Coronary artery (tissue), 2 donors: Measurements from ENCODE around the gene SLC47A2.
"Not testable (repeated sequence)": the region's sequence is repeated elsewhere in the genome, so short reads cannot be mapped to it uniquely, and the experiment has no call there.

ENCODE experiments used
- DNase-seq: peaks from one replicate; pipeline ENCODE4 v3.0.0-alpha.2; 2017; ENCODE audit warnings: low spot score
- H3K27ac ChIP-seq, 2 donors: fragments of 200-600 bp; sonication (generic); one replicate each; pipeline ENCODE4 v1.5.1; 2016 to 2019
- H3K4me3 ChIP-seq: fragments of 200-600 bp; sonication (generic); 2 replicates; pipeline ENCODE4 v1.5.1; 2016; ENCODE audit warnings: mild to moderate bottlenecking, moderate library complexity
- TF ChIP-seq, protein P1 (sequence below): fragments of 200-600 bp; sonication (generic); IDR thresholded peaks from one replicate; pipeline ENCODE4 v1.5.1; 2019; ENCODE audit warnings: antibody characterized with exemption

Gene SLC47A2

DNA sequence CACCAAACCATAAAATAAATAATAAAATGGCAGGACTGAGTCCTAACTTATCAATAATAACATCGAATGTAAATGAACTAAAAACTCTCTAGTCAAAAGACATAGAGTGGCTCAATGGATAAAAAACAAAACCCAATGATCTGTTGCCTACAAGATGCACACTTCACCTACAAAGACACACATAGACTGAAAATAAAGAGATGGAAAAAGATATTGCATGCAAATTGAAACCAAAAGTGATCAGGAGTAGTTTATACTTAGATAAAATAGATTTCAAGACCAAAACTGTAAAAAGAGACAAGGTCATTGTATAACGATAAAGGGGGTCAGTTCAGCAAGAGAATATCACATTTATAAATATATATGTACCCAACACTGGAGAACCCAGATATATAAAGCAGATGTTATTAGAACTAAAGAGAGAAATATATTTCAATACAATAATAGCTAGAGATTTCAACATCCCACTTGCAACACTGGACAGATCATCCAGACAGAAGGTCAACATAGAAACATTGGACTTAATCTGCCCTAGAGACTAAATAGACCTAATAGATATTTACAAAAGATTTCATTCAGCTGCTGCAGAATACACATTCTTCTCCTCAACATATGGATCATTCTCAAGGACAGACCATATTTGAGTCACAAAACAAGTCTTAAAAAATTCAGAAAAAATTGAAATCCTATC, 29.8 kb downstream of the SLC47A2 start:
- H3K27ac ChIP-seq: no peak overlapping the region
- TF ChIP-seq, protein P1, sequence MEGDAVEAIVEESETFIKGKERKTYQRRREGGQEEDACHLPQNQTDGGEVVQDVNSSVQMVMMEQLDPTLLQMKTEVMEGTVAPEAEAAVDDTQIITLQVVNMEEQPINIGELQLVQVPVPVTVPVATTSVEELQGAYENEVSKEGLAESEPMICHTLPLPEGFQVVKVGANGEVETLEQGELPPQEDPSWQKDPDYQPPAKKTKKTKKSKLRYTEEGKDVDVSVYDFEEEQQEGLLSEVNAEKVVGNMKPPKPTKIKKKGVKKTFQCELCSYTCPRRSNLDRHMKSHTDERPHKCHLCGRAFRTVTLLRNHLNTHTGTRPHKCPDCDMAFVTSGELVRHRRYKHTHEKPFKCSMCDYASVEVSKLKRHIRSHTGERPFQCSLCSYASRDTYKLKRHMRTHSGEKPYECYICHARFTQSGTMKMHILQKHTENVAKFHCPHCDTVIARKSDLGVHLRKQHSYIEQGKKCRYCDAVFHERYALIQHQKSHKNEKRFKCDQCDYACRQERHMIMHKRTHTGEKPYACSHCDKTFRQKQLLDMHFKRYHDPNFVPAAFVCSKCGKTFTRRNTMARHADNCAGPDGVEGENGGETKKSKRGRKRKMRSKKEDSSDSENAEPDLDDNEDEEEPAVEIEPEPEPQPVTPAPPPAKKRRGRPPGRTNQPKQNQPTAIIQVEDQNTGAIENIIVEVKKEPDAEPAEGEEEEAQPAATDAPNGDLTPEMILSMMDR: no peak
- no peak overlapping the region for H3K4me3 ChIP-seq
- no peak for DNase-seq

DNA sequence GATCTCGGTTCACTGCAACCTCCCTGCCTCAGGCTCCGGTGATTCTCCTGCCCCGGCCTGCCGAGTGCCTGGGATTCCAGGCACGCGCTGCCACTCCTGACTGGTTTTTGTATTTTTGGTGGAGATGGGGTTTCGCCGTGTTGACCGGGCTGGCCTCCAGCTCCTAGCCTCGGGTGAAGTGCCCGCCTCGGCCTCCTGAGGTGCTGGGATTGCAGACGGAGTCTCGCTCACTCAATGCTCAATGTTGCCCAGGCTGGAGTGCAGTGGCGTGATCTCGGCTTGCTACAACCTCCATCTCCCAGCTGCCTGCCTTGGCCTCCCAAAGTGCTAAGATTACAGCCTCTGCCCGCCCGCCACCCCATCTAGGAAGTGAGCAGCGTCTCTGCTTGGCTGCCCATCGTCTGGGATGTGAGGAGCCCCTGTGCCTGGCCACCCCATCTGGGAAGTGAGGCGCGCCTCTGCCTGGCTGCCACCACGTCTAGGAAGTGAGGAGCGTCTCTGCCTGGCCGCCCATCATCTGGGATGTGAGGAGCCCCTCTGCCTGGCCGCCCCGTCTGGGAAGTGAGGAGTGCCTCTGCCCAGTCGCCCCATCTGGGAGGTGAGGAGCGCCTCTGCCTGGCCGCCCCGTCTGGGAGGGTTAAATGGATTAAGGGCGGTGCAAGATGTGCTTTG, 31.3 kb downstream of the SLC47A2 start:
- not testable (repeated sequence) for H3K27ac ChIP-seq, DNase-seq, H3K4me3 ChIP-seq

DNA sequence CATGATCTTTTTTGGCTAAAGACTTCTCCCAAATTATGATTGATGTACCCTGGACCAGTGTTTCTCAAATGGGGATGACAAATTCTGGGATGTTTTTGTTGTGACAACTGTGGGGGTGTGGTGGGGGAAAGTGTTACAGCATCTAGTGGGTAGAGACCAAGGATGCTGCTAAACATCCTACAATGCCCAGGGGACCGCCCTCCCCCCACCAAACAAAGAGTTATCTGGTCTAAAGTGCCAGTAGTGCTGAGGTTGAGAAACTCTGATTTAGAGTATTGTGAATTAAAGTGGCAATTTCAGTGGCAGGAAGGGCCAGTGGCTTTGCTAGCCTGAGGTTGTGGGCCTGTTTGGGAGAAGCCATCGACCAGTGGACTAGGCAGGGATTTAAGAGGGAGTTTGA, 33.3 kb downstream of the SLC47A2 start:
- no peak for DNase-seq
- Histone ChIP-seq H3K4me3 (no peak overlapping the region), H3K27ac (no peak overlapping the region)
- TF ChIP-seq, protein P1: no peak

DNA sequence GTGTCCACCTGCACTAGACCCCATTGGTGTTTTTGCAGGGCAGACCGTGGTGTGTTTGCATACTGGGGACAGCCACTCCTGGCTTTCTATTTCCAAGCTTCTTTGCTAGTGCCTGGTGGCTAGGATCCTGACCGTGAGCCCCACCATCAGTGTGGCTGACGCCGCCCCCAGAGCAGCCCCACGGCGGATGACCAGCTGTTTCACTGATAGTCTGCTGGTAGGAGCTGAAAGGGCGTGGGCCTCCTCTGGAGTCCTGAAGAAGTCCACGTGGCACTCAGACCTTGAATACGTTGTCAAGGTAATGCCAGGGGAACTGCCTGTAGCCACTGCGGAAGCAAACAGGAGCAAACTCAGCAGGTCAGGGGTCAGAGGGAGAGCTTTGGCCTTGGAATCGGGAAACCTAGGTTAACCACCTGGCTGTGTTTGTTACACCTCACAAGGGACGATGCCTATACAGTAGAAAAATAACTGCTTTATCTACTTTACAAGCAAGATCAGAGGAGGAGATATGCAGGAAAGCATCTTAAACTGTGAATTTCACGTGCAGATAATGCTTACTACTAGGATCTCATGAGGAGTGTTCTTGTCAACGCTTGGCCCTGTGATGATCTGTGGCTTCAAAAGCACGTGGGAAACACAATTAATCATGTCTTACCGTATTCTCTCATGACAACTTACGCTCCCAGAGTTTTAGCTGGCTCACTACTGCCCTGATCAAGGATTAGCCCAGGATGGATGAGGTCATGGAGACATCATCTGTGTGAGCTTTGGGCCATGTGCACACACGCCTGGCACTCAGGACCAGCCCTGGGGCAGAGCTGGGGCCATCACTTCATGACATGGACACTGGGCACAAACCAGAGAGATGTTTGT, 37.6 kb downstream of the SLC47A2 start:
- DNase-seq: no peak
- TF ChIP-seq, protein P1: no peak
- no peak overlapping the region for H3K27ac ChIP-seq
- no peak overlapping the region for H3K4me3 ChIP-seq

DNA sequence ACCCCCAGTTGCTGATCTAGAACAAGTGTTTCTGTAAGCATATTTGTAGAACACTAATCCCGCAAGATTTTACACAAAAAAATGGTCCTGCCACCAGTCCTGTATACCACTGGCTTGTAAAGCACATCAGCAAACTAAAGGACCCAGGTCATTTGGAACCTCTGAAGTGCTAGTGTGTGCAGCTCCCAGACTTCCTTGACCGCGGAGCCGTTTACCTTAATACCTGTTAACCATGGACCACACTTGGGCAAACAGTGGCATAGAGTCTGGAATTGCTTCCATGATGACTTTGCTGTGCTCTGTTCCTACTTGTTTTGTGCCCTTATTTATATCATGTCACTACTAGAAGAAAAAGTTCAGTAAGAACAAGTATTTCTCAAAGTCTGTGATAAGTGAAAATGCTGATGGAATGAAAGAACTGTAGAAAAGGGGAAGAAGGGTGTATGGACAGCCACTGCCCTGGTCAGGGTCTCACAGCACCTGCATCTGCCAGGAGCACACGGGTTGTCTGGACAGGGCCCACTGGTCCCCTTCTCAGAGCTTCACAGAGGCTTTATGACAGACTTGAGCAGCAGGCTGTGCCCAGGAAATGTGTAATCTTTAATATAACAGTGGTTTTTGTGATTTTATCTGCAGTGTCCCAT, 38.5 kb downstream of the SLC47A2 start:
- H3K4me3 ChIP-seq: no peak overlapping the region
- TF ChIP-seq, protein P1: no peak
- no peak for DNase-seq
- H3K27ac ChIP-seq: no peak overlapping the region

DNA sequence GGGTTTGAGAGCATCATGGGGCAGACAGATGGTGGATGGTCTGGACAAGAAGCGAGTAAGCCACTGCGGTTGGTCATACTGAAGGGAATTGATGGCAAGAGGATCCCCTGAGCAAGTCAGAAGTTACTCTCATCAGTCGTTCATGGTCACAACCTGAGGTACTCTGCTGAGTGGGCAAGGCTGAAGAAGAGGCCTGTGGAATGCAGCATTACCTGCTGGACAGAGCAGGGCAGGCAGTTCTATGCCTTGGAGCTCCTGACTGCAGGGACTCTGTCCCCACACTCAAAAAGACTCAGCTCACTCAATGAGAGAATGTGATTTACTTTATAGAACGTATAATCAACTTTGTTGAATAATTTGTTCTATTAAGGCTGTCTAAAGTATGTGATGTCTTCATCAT, 39.5 kb downstream of the SLC47A2 start:
- DNase-seq: no peak
- no peak overlapping the region for H3K4me3 ChIP-seq
- no peak overlapping the region for H3K27ac ChIP-seq
- TF ChIP-seq, protein P1: no peak

DNA sequence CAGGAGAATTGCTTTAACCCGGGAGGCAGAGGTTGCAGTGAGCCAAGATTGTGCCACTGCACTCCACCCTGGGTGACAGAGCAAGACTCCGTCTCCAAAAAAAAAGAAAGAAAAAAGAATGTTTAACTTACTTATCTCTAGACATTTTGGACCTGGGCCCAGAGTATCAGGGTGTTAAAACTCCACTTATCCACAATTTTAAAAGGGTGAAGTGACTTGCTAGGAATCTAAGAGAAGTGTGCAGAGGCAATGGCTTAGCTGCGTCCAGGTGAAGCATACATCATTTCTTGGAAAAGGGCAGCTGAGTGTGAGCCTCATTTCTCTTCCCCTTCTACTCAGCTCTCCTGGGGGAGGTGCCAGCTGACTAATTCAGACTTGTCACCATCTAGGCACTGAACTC, 42.8 kb downstream of the SLC47A2 start:
- no peak overlapping the region for H3K4me3 ChIP-seq
- H3K27ac ChIP-seq: no peak overlapping the region
- no peak for DNase-seq
- TF ChIP-seq, protein P1: no peak
